ENCODE measurements around the gene CST3.

Gene CST3

DNA sequence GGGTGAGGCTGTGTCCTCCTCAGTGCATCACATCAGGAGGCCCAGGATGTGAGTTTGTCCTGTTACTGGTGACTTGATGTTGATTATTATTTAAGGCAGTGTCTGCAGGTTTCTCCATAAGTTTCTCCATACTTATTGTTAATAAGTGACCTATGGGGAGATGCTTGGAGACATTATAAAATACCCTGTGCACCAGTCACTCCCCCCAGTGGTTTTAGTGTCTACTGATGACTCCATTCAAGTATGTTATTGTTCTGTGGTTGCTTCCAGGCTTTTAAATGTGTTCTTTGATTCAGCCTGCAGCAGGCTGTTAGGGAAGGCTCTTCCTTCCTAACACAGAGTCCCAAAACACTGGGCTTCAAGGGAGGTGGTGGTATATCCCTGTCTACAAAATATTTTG is 14.6 kb upstream of the CST3 start:
- Histone ChIP-seq H3K27ac (ENCODE audit: low read depth, low read length) (no peak overlapping the region), H3K4me2 (ENCODE audit: low read length) (no peak overlapping the region), H2AK5ac (ENCODE audit: low read length) (no peak overlapping the region), H2BK5ac (ENCODE audit: low read length) (no peak overlapping the region), H4K5ac (ENCODE audit: low read length) (no peak overlapping the region), H3K4me3 (ENCODE audit: low read length) (no peak overlapping the region), H3K79me2 (ENCODE audit: control insufficient read depth, insufficient read depth, low read length) (no peaks in the 10 kb centered on the region), H3K27me3 (ENCODE audit: insufficient read depth, low read length, poor library complexity) (no peaks in the 10 kb centered on the region), H3K4ac (ENCODE audit: low read depth, low read length) (no peak overlapping the region), H3K18ac (ENCODE audit: low read length) (no peak overlapping the region), H3K9ac (ENCODE audit: low read length) (no peak overlapping the region), H3K23ac (ENCODE audit: low read length) (no peak overlapping the region), H2BK120ac (ENCODE audit: low read depth, low read length) (no peak overlapping the region), H3K4me1 (ENCODE audit: control insufficient read depth, low read depth, low read length) (no peaks in the 10 kb centered on the region), H3K56ac (ENCODE audit: low read length) (no peak overlapping the region), H3K36me3 (ENCODE audit: control insufficient read depth, insufficient read depth, low read length) (no peaks in the 10 kb centered on the region), H4K8ac (ENCODE audit: low read depth, low read length) (no peak overlapping the region), H2BK15ac (replicated peaks; ENCODE audit: low read depth) (no peak overlapping the region), H3K79me1 (ENCODE audit: low read length) (no peaks in the 10 kb centered on the region)
- no peak for DNase-seq

DNA sequence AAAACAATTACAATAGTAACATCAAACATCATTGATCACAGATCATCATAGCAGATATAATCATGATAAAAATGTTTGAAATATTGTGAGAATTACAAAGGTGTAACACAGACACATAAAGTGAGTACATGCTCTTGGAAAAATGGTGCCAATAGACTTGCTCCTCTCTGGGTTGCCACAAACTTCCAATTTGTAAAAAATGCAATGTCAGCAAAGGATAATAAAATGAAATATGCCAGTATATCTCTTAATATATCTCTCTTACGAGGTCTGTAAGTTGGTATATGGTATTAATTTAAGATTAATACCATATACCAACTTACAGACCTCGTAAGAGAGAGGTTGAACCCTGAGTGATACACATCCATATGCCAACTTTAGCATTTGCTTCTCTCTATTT is 13.4 kb upstream of the CST3 start:
- Histone ChIP-seq H3K79me1 (ENCODE audit: low read length) (no peaks in the 10 kb centered on the region), H3K27ac (ENCODE audit: low read depth, low read length) (no peak overlapping the region), H3K18ac (ENCODE audit: low read length) (no peak overlapping the region), H3K4ac (ENCODE audit: low read depth, low read length) (no peak overlapping the region), H2BK15ac (replicated peaks; ENCODE audit: low read depth) (no peak overlapping the region), H2AK5ac (ENCODE audit: low read length) (no peak overlapping the region), H3K27me3 (ENCODE audit: insufficient read depth, low read length, poor library complexity) (no peaks in the 10 kb centered on the region), H3K4me3 (ENCODE audit: low read length) (no peak overlapping the region), H2BK5ac (ENCODE audit: low read length) (no peak overlapping the region), H3K79me2 (ENCODE audit: control insufficient read depth, insufficient read depth, low read length) (no peaks in the 10 kb centered on the region), H3K4me2 (ENCODE audit: low read length) (no peak overlapping the region), H3K56ac (ENCODE audit: low read length) (no peak overlapping the region), H2BK120ac (ENCODE audit: low read depth, low read length) (no peak overlapping the region), H3K9ac (ENCODE audit: low read length) (no peak overlapping the region), H3K4me1 (ENCODE audit: control insufficient read depth, low read depth, low read length) (no peaks in the 10 kb centered on the region), H4K5ac (ENCODE audit: low read length) (no peak overlapping the region), H3K36me3 (ENCODE audit: control insufficient read depth, insufficient read depth, low read length) (no peaks in the 10 kb centered on the region), H4K8ac (ENCODE audit: low read depth, low read length) (no peak overlapping the region), H3K23ac (ENCODE audit: low read length) (no peak overlapping the region)
- no CpG with 5 or more reads among the region's 2 CpGs for WGBS (ENCODE audit: extremely low coverage, insufficient coverage, low lambda C conversion rate)
- DNase-seq, result no peak

GRCh38 chr20:23649830-23650417 is 12.2 kb upstream of the CST3 start:
- Histone ChIP-seq H3K79me2 (ENCODE audit: control insufficient read depth, insufficient read depth, low read length) (no peaks in the 10 kb centered on the region), H3K4me2 (ENCODE audit: low read length) (no peak overlapping the region), H3K9ac (ENCODE audit: low read length) (no peak overlapping the region), H3K4ac (ENCODE audit: low read depth, low read length) (no peak overlapping the region), H2BK120ac (ENCODE audit: low read depth, low read length) (no peak overlapping the region), H3K18ac (ENCODE audit: low read length) (no peak overlapping the region), H3K4me3 (ENCODE audit: low read length) (no peak overlapping the region), H3K79me1 (ENCODE audit: low read length) (no peaks in the 10 kb centered on the region), H4K8ac (ENCODE audit: low read depth, low read length) (no peak overlapping the region), H2AK5ac (ENCODE audit: low read length) (no peak overlapping the region), H3K27ac (ENCODE audit: low read depth, low read length) (no peak overlapping the region), H3K23ac (ENCODE audit: low read length) (no peak overlapping the region), H2BK5ac (ENCODE audit: low read length) (no peak overlapping the region), H3K56ac (ENCODE audit: low read length) (no peak overlapping the region), H4K5ac (ENCODE audit: low read length) (no peak overlapping the region), H3K27me3 (ENCODE audit: insufficient read depth, low read length, poor library complexity) (no peaks in the 10 kb centered on the region), H3K4me1 (ENCODE audit: control insufficient read depth, low read depth, low read length) (no peaks in the 10 kb centered on the region), H2BK15ac (replicated peaks; ENCODE audit: low read depth) (no peak overlapping the region), H3K36me3 (ENCODE audit: control insufficient read depth, insufficient read depth, low read length) (no peaks in the 10 kb centered on the region)
- WGBS (ENCODE audit: extremely low coverage, insufficient coverage, low lambda C conversion rate), result no CpG with 5 or more reads among the region's 1 CpG
- no peak for DNase-seq

- no peak overlapping the region for H2BK15ac ChIP-seq (replicated peaks; ENCODE audit: low read depth)
- H2BK5ac ChIP-seq (ENCODE audit: low read length), result no peak overlapping the region
- H3K4ac ChIP-seq (ENCODE audit: low read depth, low read length), result no peak overlapping the region
- WGBS (ENCODE audit: extremely low coverage, insufficient coverage, low lambda C conversion rate), result no CpG with 5 or more reads among the region's 2 CpGs
- no peak overlapping the region for H3K18ac ChIP-seq (ENCODE audit: low read length)
- no peaks in the 10 kb centered on the region for H3K79me2 ChIP-seq (ENCODE audit: control insufficient read depth, insufficient read depth, low read length)
- H3K79me1 ChIP-seq (ENCODE audit: low read length), result no peaks in the 10 kb centered on the region
- H3K9ac ChIP-seq (ENCODE audit: low read length), result no peak overlapping the region
- H3K4me3 ChIP-seq (ENCODE audit: low read length), result no peak overlapping the region
- no peak overlapping the region for H3K27ac ChIP-seq (ENCODE audit: low read depth, low read length)
- H3K27me3 ChIP-seq (ENCODE audit: insufficient read depth, low read length, poor library complexity), result no peaks in the 10 kb centered on the region
- H3K4me1 ChIP-seq (ENCODE audit: control insufficient read depth, low read depth, low read length), result no peaks in the 10 kb centered on the region
- no peak for DNase-seq
- no peak overlapping the region for H3K4me2 ChIP-seq (ENCODE audit: low read length)
- H3K36me3 ChIP-seq (ENCODE audit: control insufficient read depth, insufficient read depth, low read length), result no peaks in the 10 kb centered on the region
- no peak overlapping the region for H2AK5ac ChIP-seq (ENCODE audit: low read length)
- H3K56ac ChIP-seq (ENCODE audit: low read length), result no peak overlapping the region
- H4K5ac ChIP-seq (ENCODE audit: low read length), result no peak overlapping the region
- H4K8ac ChIP-seq (ENCODE audit: low read depth, low read length), result no peak overlapping the region
- no peak overlapping the region for H2BK120ac ChIP-seq (ENCODE audit: low read depth, low read length)
- no peak overlapping the region for H3K23ac ChIP-seq (ENCODE audit: low read length)
These were observed 11.5 kb upstream of the CST3 start for GRCh38 chr20:23649242-23649641.

- Histone ChIP-seq H2BK120ac (ENCODE audit: low read depth, low read length) (no peak overlapping the region), H3K4ac (ENCODE audit: low read depth, low read length) (no peak overlapping the region), H3K4me3 (ENCODE audit: low read length) (no peak overlapping the region), H2BK5ac (ENCODE audit: low read length) (no peak overlapping the region), H3K79me1 (ENCODE audit: low read length) (no peaks in the 10 kb centered on the region), H3K56ac (ENCODE audit: low read length) (no peak overlapping the region), H3K79me2 (ENCODE audit: control insufficient read depth, insufficient read depth, low read length) (no peaks in the 10 kb centered on the region), H3K23ac (ENCODE audit: low read length) (no peak overlapping the region), H2AK5ac (ENCODE audit: low read length) (no peak overlapping the region), H3K36me3 (ENCODE audit: control insufficient read depth, insufficient read depth, low read length) (no peaks in the 10 kb centered on the region), H4K5ac (ENCODE audit: low read length) (no peak overlapping the region), H3K27ac (ENCODE audit: low read depth, low read length) (no peak overlapping the region), H4K8ac (ENCODE audit: low read depth, low read length) (no peak overlapping the region), H3K18ac (ENCODE audit: low read length) (no peak overlapping the region), H3K9ac (ENCODE audit: low read length) (no peak overlapping the region), H3K4me1 (ENCODE audit: control insufficient read depth, low read depth, low read length) (no peaks in the 10 kb centered on the region), H3K4me2 (ENCODE audit: low read length) (no peak overlapping the region), H3K27me3 (ENCODE audit: insufficient read depth, low read length, poor library complexity) (no peaks in the 10 kb centered on the region), H2BK15ac (replicated peaks; ENCODE audit: low read depth) (no peak overlapping the region)
- WGBS (ENCODE audit: extremely low coverage, insufficient coverage, low lambda C conversion rate), result no CpG with 5 or more reads among the region's 2 CpGs
- DNase-seq, result no peak
These were observed 9.6 kb upstream of the CST3 start for GRCh38 chr20:23647346-23647745.

DNA sequence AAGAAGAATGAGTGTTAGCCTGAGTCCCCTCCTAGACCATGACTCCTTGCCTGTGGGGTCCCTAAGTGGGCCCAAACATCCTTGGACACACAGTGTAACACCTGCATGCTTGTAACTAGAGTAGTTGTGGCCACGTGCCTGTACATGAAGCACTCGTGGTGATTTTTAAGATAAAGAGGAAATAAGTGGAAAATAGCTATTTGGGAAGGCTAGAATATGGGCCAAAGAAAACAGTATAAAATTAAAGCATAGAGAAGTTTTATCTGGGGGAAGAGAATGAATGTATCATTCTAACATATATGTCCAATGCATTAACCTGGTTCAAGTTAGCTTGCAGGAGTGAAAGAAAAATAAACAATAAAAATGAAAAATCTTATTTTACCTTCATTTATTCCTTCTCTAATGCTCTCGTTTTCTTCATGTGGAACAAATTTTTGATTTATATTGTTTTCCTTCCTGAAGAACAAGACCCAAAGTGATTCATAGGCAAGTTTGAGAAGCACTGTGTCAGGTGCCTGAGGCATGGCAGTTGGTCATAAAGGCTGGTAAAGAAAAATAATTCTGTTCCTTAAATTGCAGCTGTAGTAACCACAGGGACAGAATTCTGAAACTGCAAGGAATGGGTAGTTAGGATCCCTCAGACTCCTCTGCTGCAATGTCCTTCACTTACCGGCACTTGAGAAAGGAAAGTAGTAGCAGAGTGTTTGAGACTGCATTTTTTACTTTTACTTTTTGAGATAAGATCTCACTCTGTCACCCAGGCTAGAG is 8.5 kb upstream of the CST3 start:
- Histone ChIP-seq H3K79me1 (ENCODE audit: low read length) (no peaks in the 10 kb centered on the region), H3K4ac (ENCODE audit: low read depth, low read length) (no peak overlapping the region), H4K5ac (ENCODE audit: low read length) (no peak overlapping the region), H3K4me2 (ENCODE audit: low read length) (no peak overlapping the region), H3K23ac (ENCODE audit: low read length) (no peak overlapping the region), H3K36me3 (ENCODE audit: control insufficient read depth, insufficient read depth, low read length) (no peaks in the 10 kb centered on the region), H3K9ac (ENCODE audit: low read length) (no peak overlapping the region), H3K4me1 (ENCODE audit: control insufficient read depth, low read depth, low read length) (no peaks in the 10 kb centered on the region), H2BK15ac (replicated peaks; ENCODE audit: low read depth) (no peak overlapping the region), H2AK5ac (ENCODE audit: low read length) (no peak overlapping the region), H3K27ac (ENCODE audit: low read depth, low read length) (no peak overlapping the region), H3K27me3 (ENCODE audit: insufficient read depth, low read length, poor library complexity) (no peaks in the 10 kb centered on the region), H2BK5ac (ENCODE audit: low read length) (no peak overlapping the region), H3K18ac (ENCODE audit: low read length) (no peak overlapping the region), H3K79me2 (ENCODE audit: control insufficient read depth, insufficient read depth, low read length) (no peaks in the 10 kb centered on the region), H2BK120ac (ENCODE audit: low read depth, low read length) (no peak overlapping the region), H3K56ac (ENCODE audit: low read length) (no peak overlapping the region), H4K8ac (ENCODE audit: low read depth, low read length) (no peak overlapping the region), H3K4me3 (ENCODE audit: low read length) (no peak overlapping the region)
- no CpG with 5 or more reads among the region's 4 CpGs for WGBS (ENCODE audit: extremely low coverage, insufficient coverage, low lambda C conversion rate)
- DNase-seq, result no peak

All from mesendoderm (in vitro differentiated cells).